H7 (cell line): ENCODE measurements around the gene PNMT. TPM values are rescaled to one million over a fixed set of nuclear protein-coding genes. Genes with fewer than 3 reads are reported as not detected.

Experiments
- DNase-seq: peaks from one replicate; pipeline ENCODE4 v3.0.0; 2012
- H3K27me3 ChIP-seq: 2 replicates; pipeline ENCODE4 v1.6.0; 2011; ENCODE audit warnings: mild to moderate bottlenecking, low read length; ENCODE audit not compliant: control insufficient read depth, insufficient read depth
- H3K36me3 ChIP-seq: replicated peaks from 2 replicates; pipeline ENCODE4 v1.5.1; 2011; ENCODE audit warnings: low read length; ENCODE audit not compliant: control insufficient read depth, insufficient read depth
- H3K4me3 ChIP-seq: 2 replicates; pipeline ENCODE4 v1.5.1; 2011; ENCODE audit warnings: low read depth, mild to moderate bottlenecking, control low read depth, low read length, moderate library complexity; ENCODE audit not compliant: insufficient read depth
- total RNA-seq: library from RNA; depleted of rRNA; stranded (reverse); fragments of >200 nt; shearing (Covaris generic); gene quantifications from 2 replicates; pipeline ENCODE4 v1.2.3, GENCODE V29; 2014

Gene PNMT
- total RNA-seq, 1 experiment from 2014 or later = 2.4 TPM

GRCh38 chr17:39628655-39629493, 39.4 kb upstream of the PNMT start:
- peak; percentile 58 for DNase-seq
- Histone ChIP-seq H3K36me3 (no peaks in the 10 kb centered on the region), H3K27me3 (peaks cover 46% of the 10 kb centered on the region), H3K4me3 (no peak overlapping the region)

- no peak for DNase-seq
- Histone ChIP-seq H3K4me3 (no peak overlapping the region), H3K27me3 (peaks cover 44% of the 10 kb centered on the region), H3K36me3 (no peaks in the 10 kb centered on the region)
These were observed 38.8 kb upstream of the PNMT start for GRCh38 chr17:39629494-39629880.

- Histone ChIP-seq H3K4me3 (no peak overlapping the region), H3K36me3 (no peaks in the 10 kb centered on the region), H3K27me3 (peaks cover 40% of the 10 kb centered on the region)
- no peak for DNase-seq
These were observed 38.4 kb upstream of the PNMT start for GRCh38 chr17:39629898-39630297.

- Histone ChIP-seq H3K4me3 (no peak overlapping the region), H3K36me3 (no peaks in the 10 kb centered on the region), H3K27me3 (peaks cover 25% of the 10 kb centered on the region)
- DNase-seq = peak; percentile 87
These were observed 36.9 kb upstream of the PNMT start for GRCh38 chr17:39631403-39631802.

GRCh38 chr17:39632153-39632941, 35.9 kb upstream of the PNMT start:
- H3K4me3 ChIP-seq = no peak overlapping the region
- peaks cover 16% of the 10 kb centered on the region for H3K27me3 ChIP-seq
- H3K36me3 ChIP-seq = no peaks in the 10 kb centered on the region
- peak; percentile 66 for DNase-seq

- no peaks in the 10 kb centered on the region for H3K36me3 ChIP-seq
- H3K4me3 ChIP-seq = no peak overlapping the region
- H3K27me3 ChIP-seq = peaks cover 3% of the 10 kb centered on the region; the same call in 1 of the 2 replicates
- no peak for DNase-seq
These were observed 34.6 kb upstream of the PNMT start for GRCh38 chr17:39633570-39634183.

- no peak overlapping the region for H3K4me3 ChIP-seq
- no peaks in the 10 kb centered on the region for H3K36me3 ChIP-seq
- no peaks in the 10 kb centered on the region; the same call in 1 of the 2 replicates for H3K27me3 ChIP-seq
- DNase-seq = peak; percentile 80
These were observed 33.8 kb upstream of the PNMT start for GRCh38 chr17:39634384-39634871.

- DNase-seq = peak; percentile 58
- H3K36me3 ChIP-seq = no peaks in the 10 kb centered on the region
- no peaks in the 10 kb centered on the region for H3K27me3 ChIP-seq
- no peak overlapping the region for H3K4me3 ChIP-seq
These were observed 32.6 kb upstream of the PNMT start for GRCh38 chr17:39635614-39636176.

- H3K36me3 ChIP-seq = no peaks in the 10 kb centered on the region
- no peaks in the 10 kb centered on the region for H3K27me3 ChIP-seq
- DNase-seq = no peak
- peak overlapping the region; percentile 13; the same call in 1 of the 2 replicates for H3K4me3 ChIP-seq
These were observed 31.7 kb upstream of the PNMT start for GRCh38 chr17:39636587-39636926.

GRCh38 chr17:39636927-39637736, 31.1 kb upstream of the PNMT start, which contains the start of gene STARD3:
Gene STARD3 (plus strand): TSS chr17:39637144. CDS start chr17:39653532, 16,388 bp downstream.
- DNase-seq = peak; percentile 97
- Histone ChIP-seq H3K4me3 (peak within 1 kb of the TSS; percentile 95), H3K36me3 (no peaks in the 10 kb centered on the region), H3K27me3 (no peaks in the 10 kb centered on the region)

- no peak for DNase-seq
- no peak overlapping the region for H3K4me3 ChIP-seq
- H3K36me3 ChIP-seq = no peaks in the 10 kb centered on the region
- no peaks in the 10 kb centered on the region for H3K27me3 ChIP-seq
These were observed 29.9 kb upstream of the PNMT start for GRCh38 chr17:39638317-39638716.

GRCh38 chr17:39639043-39639442, 29.2 kb upstream of the PNMT start:
- H3K36me3 ChIP-seq = no peaks in the 10 kb centered on the region
- H3K4me3 ChIP-seq = no peak overlapping the region
- no peak for DNase-seq
- H3K27me3 ChIP-seq = no peaks in the 10 kb centered on the region

GRCh38 chr17:39639566-39640458, 28.4 kb upstream of the PNMT start:
- no peaks in the 10 kb centered on the region for H3K27me3 ChIP-seq
- no peaks in the 10 kb centered on the region for H3K36me3 ChIP-seq
- DNase-seq = no peak
- H3K4me3 ChIP-seq = no peak overlapping the region
